GM21825 (cell line): ENCODE data around the gene CLCN7.

Experiments
- ATAC-seq: cut with Tn5 transposase; IDR thresholded peaks from one replicate; pipeline ENCODE4 v1.9.1; 2021; ENCODE audit warnings: mild to moderate bottlenecking, moderate library complexity; ENCODE audit not compliant: unreplicated experiment

Gene CLCN7

GRCh38 chr16:1432388-1433262 is 42.2 kb downstream of the CLCN7 start:
- no peak for ATAC-seq

GRCh38 chr16:1431497-1432270 is 43.1 kb downstream of the CLCN7 start:
- ATAC-seq, result no peak

- no peak for ATAC-seq
These were observed 43.9 kb downstream of the CLCN7 start, which contains the start of gene PERCC1 for GRCh38 chr16:1430759-1431496. PERCC1 (plus strand) TSS chr16:1431078; CDS start chr16:1432594, 1,516 bp downstream.

- ATAC-seq, result no peak
These were observed 44.5 kb downstream of the CLCN7 start for GRCh38 chr16:1430214-1430758.

- no peak for ATAC-seq
These were observed 45.2 kb downstream of the CLCN7 start for GRCh38 chr16:1429631-1430030.

GRCh38 chr16:1429012-1429411 is 45.8 kb downstream of the CLCN7 start:
- ATAC-seq, result no peak

- no peak for ATAC-seq
These were observed 46.3 kb downstream of the CLCN7 start for GRCh38 chr16:1428511-1428910.

GRCh38 chr16:1427473-1428461 is 47.1 kb downstream of the CLCN7 start:
- no peak for ATAC-seq

GRCh38 chr16:1426734-1427471 is 47.9 kb downstream of the CLCN7 start:
- no peak for ATAC-seq

- ATAC-seq, result no peak
These were observed 49.0 kb downstream of the CLCN7 start for GRCh38 chr16:1425616-1426370.

- no peak for ATAC-seq
These were observed 50.8 kb downstream of the CLCN7 start for GRCh38 chr16:1424028-1424427.

- no peak for ATAC-seq
These were observed 52.8 kb downstream of the CLCN7 start for GRCh38 chr16:1422076-1422475.

- peak; percentile 24 for ATAC-seq
These were observed 54.7 kb downstream of the CLCN7 start for GRCh38 chr16:1420111-1420539.

GRCh38 chr16:1416521-1416941 is 58.3 kb downstream of the CLCN7 start:
- ATAC-seq, result no peak

- ATAC-seq, result peak; percentile 37
These were observed 60.1 kb downstream of the CLCN7 start, which contains the start of gene UNKL for GRCh38 chr16:1414532-1415260. UNKL (minus strand) TSS chr16:1414704; CDS start chr16:1414691, 13 bp downstream.

- ATAC-seq, result peak; percentile 32
These were observed 60.9 kb downstream of the CLCN7 start for GRCh38 chr16:1413684-1414531.
